KG1 (cell line): ENCODE results near the gene TSPYL2.

Source experiments
- DNase-seq: peaks from one replicate; lab custom pipeline; 2025; lab: John Stamatoyannopoulos, UW

The TSPYL2 gene

DNA sequence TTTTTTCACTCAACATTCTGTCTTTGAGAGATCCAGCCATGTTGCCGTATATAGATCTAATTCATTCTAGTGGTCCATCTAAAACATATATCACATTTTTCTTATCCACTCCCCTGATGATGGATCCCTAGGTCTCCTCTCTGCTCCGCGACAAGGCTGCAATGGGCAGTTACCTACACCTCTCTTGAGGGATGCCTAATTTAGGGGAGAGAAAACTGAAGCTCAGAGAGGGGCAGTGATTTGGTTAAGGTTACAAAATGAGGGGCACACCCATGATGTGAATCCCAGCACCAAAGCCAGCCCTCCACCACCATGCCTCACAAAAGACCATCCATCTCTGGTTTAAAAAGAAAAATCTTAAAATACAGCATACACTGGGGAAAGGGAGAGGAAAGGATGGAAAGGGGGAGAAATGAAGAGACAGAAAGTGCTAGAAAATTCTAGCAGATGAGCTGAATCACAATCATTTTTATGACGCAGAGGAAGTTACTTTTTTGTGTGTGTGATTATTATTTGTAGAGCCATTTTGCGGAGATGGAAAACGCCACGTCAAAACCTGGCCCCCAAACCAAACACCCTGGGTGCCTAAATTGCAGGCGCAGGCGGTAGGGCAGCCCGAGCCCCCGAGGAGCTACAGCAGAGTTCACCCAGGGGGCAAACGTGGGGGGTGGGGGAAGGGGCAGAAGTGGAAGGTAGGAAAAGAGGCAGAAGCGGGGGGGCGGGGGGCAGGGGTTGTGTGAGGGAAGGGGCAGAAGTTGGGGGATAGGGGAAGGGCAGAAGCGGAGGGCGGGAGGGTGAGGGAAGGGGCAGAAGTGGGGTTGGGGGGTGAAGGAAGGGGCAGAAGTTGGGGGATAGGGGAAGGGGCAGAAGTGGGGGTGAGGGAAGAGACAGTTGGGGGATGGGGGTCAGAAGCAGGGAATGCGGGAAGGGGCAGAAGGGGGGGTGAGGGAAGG lies 1.3 kb upstream of the TSPYL2 start:
- no peak for DNase-seq

DNA sequence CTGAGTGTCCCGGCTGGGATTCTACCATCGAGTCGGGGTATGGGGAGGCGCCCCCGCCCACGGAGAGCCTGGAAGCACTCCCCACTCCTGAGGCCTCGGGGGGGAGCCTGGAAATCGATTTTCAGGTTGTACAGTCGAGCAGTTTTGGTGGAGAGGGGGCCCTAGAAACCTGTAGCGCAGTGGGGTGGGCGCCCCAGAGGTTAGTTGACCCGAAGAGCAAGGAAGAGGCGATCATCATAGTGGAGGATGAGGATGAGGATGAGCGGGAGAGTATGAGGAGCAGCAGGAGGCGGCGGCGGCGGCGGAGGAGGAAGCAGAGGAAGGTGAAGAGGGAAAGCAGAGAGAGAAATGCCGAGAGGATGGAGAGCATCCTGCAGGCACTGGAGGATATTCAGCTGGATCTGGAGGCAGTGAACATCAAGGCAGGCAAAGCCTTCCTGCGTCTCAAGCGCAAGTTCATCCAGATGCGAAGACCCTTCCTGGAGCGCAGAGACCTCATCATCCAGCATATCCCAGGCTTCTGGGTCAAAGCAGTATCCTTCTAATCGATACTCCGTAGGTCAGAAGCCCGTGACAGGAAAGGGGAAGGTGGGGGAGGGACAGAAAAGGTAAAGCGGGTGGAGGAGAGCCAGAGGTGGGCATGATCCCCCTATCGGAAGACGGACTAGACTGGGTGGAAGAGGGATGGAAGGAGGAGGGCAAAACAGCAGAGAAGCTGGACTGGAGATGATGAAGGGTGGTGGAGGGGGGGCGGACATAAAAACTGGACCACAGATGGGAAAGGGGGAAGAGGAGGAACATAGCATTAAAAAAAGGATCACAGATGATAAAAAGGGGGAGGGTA lies 828 bp downstream of the TSPYL2 start:
- DNase-seq, result no peak

DNA sequence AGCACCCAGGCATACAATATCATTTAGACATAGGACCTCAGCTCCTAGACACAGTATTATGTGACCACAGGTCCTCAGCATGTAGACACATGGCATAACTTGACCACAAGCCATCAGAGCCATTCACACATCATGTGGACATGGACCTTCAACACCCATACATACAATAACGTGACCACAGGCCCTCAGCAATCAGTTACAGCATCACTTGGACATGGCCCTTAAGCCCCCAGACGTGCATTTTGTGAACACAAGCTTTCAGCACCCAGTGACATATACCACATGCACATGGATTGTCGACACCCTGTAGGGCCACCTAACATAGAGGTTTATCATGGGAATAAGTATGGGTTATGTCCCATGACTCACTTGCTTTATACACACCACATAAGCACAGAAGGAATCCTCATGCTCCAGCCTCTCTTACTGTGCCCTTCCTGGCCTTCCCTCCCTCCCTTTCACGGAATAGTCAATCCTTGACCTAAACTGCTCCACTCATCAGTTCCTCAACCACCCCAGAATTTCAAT lies 1.9 kb downstream of the TSPYL2 start:
- DNase-seq, result no peak

DNA sequence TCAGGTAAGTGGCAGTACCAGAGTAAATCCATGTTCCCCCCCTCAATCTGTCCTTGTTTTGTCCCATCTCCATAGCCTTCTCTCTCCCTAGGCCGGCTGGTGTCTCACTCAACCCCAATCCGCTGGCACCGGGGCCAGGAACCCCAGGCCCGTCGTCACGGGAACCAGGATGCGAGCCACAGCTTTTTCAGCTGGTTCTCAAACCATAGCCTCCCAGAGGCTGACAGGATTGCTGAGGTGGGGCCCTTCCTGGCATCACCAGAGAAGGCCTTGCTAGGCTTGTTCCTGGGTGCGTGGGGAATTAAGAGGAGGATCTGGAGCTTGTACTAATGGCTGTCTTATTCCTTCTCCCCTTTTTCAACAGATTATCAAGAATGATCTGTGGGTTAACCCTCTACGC lies 2.7 kb downstream of the TSPYL2 start:
- DNase-seq, result no peak

DNA sequence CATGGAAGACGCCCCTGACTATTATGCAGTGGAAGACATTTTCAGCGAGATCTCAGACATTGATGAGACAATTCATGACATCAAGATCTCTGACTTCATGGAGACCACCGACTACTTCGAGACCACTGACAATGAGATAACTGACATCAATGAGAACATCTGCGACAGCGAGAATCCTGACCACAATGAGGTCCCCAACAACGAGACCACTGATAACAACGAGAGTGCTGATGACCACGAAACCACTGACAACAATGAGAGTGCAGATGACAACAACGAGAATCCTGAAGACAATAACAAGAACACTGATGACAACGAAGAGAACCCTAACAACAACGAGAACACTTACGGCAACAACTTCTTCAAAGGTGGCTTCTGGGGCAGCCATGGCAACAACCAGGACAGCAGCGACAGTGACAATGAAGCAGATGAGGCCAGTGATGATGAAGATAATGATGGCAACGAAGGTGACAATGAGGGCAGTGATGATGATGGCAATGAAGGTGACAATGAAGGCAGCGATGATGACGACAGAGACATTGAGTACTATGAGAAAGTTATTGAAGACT lies 3.6 kb downstream of the TSPYL2 start:
- DNase-seq, result no peak

DNA sequence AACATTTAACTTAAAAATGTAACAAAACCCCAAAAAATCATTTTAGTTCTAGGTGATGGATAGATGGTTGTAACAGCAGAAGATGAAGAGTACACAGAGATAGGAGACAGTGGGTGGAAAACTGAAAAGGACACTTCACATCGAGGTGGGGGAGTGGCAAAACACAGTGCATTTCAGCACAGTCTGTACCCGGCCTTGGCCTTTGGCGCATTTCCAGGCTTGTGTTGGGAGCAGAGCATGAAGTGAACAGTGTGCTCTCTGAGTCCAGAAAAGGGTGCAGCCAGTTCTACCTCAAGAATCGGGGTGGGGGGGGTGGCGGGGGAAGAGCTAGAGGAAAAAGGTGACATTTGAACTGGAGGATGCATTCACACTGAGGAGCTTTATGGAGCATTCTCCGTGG lies 4.3 kb downstream of the TSPYL2 start:
- no peak for DNase-seq

DNA sequence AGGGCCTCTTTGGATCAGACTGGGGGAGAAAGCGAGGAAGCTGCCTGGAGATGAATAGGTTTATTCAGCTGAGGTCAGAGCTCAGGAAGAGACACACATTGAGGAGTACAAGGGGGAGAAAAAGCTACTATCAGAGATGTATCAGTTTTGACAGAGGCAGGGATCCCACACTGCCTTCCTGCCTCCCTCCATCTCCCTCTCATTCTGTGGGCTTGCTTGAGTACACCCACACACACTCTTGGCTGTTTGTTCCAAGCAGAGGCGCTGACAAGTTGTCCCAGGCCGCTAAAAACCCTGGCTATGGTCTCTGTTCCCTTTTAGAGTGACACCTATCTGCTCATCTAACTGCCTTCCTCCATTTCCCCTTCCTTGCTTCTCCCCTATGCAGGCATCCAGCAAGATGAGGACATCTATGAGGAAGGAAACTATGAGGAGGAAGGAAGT lies 5.2 kb downstream of the TSPYL2 start:
- DNase-seq, result no peak

DNA sequence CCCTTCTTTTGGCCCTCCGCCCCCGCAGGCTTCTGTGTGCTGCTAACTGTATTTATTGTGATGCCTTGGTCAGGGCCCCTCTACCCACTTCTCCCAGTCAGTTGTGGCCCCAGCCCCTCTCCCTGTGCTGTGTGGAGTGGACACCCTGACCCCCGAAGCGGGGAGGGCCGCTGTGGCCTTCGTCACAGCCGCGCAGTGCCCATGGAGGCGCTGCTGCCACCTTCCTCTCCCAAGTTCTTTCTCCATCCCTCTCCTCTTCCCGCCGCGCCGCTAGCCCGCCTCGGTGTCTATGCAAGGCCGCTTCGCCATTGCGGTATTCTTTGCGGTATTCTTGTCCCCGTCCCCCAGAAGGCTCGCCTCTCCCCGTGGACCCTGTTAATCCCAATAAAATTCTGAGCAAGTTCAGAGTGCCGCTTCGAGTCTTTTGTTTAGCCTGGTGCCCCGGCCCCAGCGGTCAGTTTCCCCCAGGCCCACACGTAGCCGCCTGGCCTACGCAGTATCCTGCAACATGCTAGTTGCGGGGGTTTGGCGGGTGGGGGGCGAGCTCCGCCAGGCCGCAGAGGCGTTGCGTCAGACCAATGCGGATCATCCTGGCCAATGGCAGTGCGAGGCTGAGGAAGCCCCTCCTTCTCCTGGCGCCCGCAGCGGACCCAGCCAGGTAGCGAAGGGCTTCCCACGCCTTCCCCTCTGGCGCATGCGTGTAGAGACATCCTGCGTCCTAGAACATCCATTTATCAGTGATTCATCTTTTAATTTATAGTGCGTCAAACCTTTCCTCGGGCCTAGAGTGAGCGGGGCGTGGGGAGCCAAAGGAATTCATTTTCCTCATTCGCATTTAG lies 6.2 kb downstream of the TSPYL2 start:
- DNase-seq, result no peak

DNA sequence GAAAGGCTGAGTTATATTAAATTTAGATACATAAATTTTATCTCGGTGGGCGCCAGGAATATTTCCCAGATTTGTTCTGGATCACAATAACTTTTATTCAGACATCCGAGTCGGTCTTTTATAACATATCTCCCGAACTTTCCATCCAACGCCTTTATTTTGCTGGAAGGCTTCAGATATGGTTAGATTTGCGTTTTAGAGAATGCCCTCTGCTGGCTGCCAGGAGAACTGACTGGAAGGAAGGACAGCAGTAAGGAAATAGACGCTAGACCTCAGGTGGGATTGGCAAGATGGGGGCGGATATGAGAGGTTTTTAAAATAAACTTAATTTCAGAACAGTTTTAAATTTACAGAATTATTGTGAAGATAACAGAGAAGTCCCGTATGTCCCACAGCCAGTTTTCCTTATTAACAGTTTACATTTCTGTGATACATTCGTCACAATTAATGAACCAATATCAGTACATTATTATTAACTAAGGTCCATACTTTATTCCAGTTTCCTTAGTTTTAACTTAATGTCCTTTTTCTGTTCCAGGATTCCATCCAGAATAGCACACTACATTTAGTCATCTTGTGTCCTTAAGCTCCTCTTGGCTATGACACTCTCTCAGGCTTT lies 7.2 kb downstream of the TSPYL2 start:
- no peak for DNase-seq

DNA sequence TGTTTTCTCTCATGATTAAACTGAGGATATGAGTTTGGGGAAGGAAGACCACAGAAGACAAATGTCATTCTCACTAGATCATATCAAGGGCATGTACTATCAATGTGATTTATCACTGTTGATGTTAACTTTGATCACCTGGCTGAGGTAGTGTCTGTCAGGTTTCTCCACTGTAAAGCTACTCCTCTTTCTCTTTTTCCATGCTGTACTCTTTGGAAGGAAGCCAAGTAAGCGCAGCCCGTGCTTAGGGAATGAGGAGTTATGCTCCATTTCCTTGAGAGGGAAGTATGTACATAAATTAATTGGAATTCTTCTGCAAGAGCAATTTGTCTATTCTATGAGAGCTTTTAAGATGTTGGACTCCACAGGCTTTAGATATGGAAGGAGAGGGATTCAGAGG lies 7.8 kb downstream of the TSPYL2 start:
- no peak for DNase-seq

DNA sequence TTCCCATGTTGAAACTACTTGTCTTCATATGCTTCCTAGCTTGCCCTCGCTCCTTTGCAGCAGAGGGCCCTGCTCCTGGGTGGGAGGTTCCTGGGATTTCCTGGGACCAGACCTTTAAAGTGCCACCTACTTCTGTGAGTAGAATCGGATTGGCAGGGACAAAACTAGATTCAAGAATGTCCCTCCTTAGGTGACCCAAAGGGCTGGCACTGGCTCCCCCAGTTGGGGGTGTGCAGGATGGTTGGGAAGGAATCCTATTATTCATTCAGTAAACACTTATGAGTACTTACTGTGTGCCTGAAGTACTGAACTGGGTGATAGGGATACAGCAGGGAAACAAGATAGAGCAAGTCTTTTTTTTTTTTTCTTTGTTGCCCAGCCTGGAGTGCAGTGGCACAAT lies 9.2 kb downstream of the TSPYL2 start:
- no peak for DNase-seq

DNA sequence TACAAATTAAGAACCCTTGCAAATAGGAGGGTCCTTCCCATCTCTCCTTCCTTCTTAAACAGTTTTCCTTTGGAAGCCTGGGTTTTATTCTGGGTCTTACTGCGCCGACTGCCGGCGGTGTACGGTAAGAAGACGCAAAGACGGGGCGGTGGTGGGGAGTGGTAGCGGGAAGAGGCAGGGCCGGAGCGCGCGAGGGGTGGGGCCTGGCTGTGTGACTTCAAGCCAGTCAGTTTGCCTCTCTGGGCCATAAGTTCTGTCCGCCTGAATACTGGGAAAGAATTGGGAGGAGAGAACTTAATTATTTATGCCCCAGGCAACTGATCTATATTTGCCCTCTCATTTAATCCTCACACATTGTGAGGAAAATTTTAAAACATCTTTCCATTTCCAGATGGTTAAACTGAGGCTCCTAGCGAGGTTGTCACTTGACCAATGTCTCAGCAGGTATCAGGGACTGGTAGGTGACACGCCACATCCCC lies 11.0 kb downstream of the TSPYL2 start:
- peak; percentile 13 for DNase-seq

DNA sequence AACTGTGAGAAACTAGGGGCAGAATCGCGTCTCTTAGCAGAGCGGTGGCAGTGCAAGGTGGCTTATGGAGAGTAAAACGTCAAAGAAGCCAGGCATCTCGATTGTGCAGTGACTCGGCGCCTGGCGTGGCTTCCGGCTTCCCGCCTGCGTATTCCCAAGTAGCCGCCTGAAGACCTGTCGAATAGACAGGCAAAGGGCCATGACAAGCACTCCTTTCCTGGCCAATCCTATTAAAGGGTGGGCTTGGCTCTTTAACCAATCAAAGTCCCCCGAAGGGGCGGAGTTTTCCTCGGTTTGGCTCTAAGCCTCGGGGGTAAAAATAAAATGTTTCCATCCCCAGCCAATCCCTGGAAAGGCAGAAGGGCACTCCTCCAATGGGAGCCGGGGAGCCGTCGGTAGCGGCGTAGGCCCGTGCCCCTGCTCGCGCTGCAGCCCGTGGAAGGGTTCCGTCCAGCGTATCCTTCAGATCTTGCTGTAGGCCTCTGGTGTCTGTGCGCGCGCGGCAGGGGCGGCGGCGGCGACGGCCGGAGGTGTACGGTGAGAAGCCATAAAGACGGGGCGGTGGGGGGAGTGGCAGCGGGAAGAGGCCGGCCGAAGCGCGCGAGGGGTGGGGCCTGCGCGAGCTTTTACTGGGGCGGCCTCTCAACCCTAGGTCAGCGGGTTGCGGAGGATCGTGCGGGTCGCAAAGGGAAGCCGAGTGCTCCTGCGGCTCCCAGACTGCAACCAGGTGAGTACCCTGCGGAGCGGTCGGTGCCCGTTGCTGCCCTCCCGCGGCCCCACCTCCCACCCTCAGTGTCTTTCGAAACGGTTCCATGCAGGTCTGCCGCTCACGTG lies 11.8 kb downstream of the TSPYL2 start, which contains the start of gene KANTR:
TSS of gene KANTR (plus strand) at position 395 of the 834 bp plus-strand sequence. CDS start 30,131 bp downstream, outside the sequence.
- peak; percentile 75 for DNase-seq

DNA sequence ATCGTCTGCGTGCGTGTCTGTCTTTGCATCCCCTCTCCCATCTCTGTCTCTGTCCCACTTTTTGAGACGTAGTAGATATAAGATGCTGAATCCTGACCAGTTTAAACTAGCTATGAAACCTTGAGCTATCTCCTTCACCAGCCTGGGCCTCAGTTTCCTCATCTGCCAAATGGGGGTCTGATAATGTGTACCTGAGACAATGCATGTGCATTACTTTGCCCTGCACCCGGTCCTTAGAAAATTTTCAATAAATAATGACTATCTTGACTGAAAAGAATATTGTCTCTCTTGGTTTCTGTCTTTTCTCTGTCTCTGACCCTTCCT lies 12.4 kb downstream of the TSPYL2 start:
- no peak for DNase-seq

DNA sequence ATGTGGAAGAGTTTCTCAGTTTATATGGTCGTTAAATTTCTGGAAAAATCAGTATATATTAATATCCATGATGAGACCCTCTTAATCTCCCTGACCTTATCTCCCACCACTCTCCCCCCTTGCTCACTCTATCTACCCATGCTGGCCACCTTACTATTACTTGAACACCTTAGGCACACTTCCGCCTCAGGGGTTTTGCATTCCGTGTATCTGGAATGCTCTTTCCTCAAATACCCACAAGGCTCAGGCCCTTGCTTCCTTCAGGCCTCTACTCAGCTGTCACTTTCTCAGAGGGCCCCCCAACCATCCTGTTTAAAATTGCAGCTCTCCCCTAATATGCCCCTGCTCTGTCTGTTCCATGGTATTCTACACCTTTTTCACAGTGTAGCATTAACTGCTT lies 13.6 kb downstream of the TSPYL2 start:
- DNase-seq, result no peak

DNA sequence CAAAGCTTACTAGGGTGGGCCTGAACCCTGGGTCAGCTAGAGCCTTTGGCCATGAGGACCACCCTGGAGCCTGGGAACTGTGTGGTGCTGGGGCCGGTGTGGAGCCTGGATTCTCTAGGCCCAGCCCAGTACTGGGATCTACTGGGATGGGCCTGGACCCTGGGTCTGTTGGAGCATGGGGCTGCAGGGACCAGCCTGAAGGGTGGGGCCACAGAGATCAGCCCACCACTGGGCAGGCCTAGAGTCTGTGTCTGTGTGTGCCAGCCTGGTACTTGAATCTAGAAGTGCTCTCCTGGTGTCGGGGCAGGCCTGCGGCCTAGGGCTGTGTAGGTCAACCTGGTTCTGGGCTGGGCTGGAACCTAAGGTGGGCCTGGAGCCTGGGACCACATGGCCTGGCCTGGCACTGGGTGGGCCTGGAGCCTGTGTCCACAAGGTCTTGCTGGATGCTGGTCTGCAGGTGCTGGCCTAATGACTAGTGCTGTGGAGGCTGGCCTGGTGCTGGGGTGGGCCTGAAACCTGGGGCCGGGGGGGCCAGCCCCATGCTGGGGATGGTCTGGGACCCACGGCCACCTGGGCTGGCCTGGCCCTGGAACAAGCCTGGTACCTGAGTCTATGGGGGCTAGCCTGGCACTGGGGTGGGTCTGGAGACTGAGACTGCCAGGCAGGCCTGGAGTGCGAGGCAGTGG lies 32.8 kb downstream of the TSPYL2 start:
- DNase-seq, result no peak

DNA sequence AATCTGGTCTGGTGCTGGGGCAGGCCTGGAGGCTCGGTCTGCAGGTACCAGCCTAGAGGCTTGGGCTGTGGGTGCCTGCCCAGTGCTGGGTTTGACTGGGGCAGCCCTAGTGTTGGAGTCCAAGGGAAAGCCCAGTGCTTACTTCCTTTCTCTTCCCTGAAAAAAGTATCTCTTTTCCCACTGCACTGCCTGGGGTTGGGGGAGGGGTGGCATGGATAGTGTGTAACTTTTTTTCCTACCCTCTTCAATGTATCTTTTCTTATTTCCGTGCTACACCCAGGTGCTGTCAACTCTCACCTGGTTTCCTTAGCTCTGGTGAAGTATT lies 33.3 kb downstream of the TSPYL2 start:
- no peak for DNase-seq

DNA sequence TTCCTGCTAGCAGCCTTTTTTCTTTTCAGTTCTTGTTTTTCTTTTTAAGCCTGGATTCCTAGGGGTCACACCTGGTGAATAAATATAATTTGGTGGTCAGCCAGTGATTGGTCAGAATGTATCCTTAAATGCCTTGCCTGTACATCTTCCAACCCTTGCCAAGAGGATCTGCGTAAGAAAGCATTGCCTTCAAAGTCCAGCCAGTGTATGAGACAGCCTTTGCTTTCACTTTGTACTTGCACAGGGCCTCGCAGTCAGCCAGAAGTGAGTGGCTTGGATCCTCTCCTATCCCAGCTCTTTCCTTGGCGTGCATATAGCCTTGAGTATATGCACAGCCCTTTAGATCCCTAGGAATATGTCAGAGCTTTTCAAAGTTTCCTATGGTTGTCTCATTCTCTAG lies 33.9 kb downstream of the TSPYL2 start:
- no peak for DNase-seq

DNA sequence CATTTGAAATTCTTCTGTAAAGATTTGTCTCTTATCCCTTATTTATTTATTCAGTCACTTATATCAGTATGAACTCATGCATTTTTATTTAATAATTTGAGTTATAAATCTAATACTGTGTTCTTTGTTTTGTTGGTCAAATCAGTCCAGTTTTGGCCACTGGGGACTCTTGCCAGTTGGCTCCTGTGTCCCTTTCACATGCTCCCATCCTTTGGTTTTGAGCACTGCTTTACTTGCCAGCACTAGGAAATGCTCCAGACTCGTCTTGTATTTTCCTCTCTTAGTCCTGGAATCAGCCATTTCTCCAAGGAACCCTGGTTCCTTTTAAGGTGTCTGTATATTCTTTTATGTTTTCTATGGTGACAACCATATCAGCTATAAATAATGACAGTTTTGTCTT lies 39.8 kb downstream of the TSPYL2 start:
- DNase-seq, result no peak

DNA sequence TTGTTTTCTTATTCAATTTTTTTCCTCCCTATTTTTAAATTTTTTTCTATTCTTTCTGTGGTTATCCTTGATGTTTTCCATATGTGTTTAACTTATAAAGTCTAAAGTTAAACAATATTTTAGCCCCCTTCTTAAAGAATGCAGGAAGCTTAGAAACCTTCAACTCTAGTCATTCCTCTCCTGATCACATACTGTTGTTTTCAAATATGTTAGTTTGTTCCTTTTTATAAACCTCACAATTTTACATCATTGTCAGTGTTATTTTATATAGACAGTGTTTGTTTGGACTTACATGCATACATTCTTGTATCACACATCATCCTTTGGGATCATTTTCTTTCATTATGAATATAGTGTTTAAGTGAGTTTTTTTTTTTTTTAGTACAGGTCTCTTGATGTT lies 43.3 kb downstream of the TSPYL2 start:
- no peak for DNase-seq
